Keratinocyte (primary cell): ENCODE results near the gene ZNF425.

Source experiments
- CTCF ChIP-seq, 3 experiments: IDR thresholded peaks in 1 of 3; conservative IDR thresholded peaks in 1 of 3; optimal IDR thresholded peaks in 1 of 3; 2 replicates in 2 of 3; 3 replicates in 1 of 3; pipeline versions ENCODE3 to v1.5.1; 2011; ENCODE audit warnings: low read length in 3 of 3, mild to moderate bottlenecking in 3 of 3, moderate library complexity in 2 of 3, control low read depth in 1 of 3, inconsistent platforms in 1 of 3; ENCODE audit not compliant: insufficient read depth in 2 of 3; ENCODE audit errors: extremely low read depth in 1 of 3
- EZH2 ChIP-seq: IDR thresholded peaks from one replicate; pipeline ENCODE4 v1.6.1; 2012; ENCODE audit warnings: inconsistent platforms, mild to moderate bottlenecking, low read length, moderate library complexity

GRCh38 chr7:149166630-149167352, 40.7 kb upstream of the ZNF425 start:
- TF ChIP-seq CTCF (optimal IDR thresholded peaks at IDR 0.05 in 1 of 3, IDR thresholded peaks at IDR 0.05 in 1 of 3, conservative IDR thresholded peaks at IDR 0.05 in 1 of 3; ENCODE audit: extremely low read depth in 1 of 3, insufficient read depth in 2 of 3, low read length in 3 of 3): no peak
- TF ChIP-seq EZH2: no peak
